Esophagus muscularis mucosa (tissue), 4 donors: ENCODE measurements around the gene BRINP1. TPM values are rescaled to one million over a fixed set of nuclear protein-coding genes. Genes with fewer than 3 reads are reported as not detected.

Experiments used
- DNase-seq: peaks from one replicate; pipeline ENCODE4 v3.0.0-alpha.2; 2017; ENCODE audit errors: extremely low spot score
- H3K27ac ChIP-seq, 4 donors: fragments of 200-600 bp; sonication (generic); replicated peaks in 1 of 4; 1 replicate in 3 of 4; 2 replicates in 1 of 4; pipeline ENCODE4 v1.5.1; 2016 to 2019; ENCODE audit warnings: mild to moderate bottlenecking in 1 of 4
- H3K27me3 ChIP-seq, 4 donors: fragments of 200-600 bp; sonication (generic); one replicate each; pipeline versions ENCODE4 v1.5.1 to v1.6.0; 2016 to 2019
- H3K36me3 ChIP-seq, 4 donors: fragments of 200-600 bp; sonication (generic); one replicate each; pipeline ENCODE4 v1.5.1; 2016 to 2019
- H3K4me1 ChIP-seq, 4 donors: fragments of 200-600 bp; sonication (generic); one replicate each; pipeline ENCODE4 v1.5.1; 2016 to 2019
- H3K4me3 ChIP-seq, 4 donors: fragments of 200-600 bp; sonication (generic); 1 replicate in 2 of 4; 2 replicates in 2 of 4; pipeline ENCODE4 v1.5.1; 2016 to 2019; ENCODE audit warnings: mild to moderate bottlenecking in 4 of 4, moderate library complexity in 1 of 4
- H3K9me3 ChIP-seq, 4 donors: fragments of 200-600 bp; sonication (generic); 1 replicate in 3 of 4; 2 replicates in 1 of 4; pipeline ENCODE4 v1.5.1; 2016 to 2019
- EP300 ChIP-seq: sonication (generic); formaldehyde crosslinking; IDR thresholded peaks from one replicate; pipeline ENCODE4 v1.6.1; 2017; ENCODE audit warnings: antibody characterized with exemption
- POLR2A ChIP-seq: fragments of 450-650 bp; IDR thresholded peaks from one replicate; pipeline ENCODE4 v1.6.1; 2017; ENCODE audit warnings: antibody characterized with exemption, moderate library complexity, mild to moderate bottlenecking, low read depth
- POLR2AphosphoS5 ChIP-seq, 2 donors: sonication (generic); formaldehyde crosslinking; IDR thresholded peaks; one replicate each; pipeline ENCODE4 v1.6.1; 2017; ENCODE audit warnings: antibody characterized with exemption in 2 of 2
- WGBS: methylation state at CpG from one replicate; pipeline ENCODE4 v1.1.5; 2018; 5-methylcytosine and 5-hydroxymethylcytosine counted together
- intact Hi-C: fragments of 100-400 bp; cut with DNase I; formaldehyde crosslinking; loops from one replicate; pipeline ENCODE4 v1.15.1; 2023
- total RNA-seq, 4 donors: library from RNA; depleted of rRNA; stranded (reverse); fragments of >200 nt; gene quantifications; one replicate each; pipeline versions ENCODE4 v1.1.0 to v1.2.1, GENCODE V29; 2016
- TF ChIP-seq, protein P1 (sequence below), 3 experiments: fragments of 200-600 bp in 2 of 3; fragments of 450-650 bp in 1 of 3; sonication (generic) in 2 of 3; IDR thresholded peaks; one replicate each; pipeline ENCODE4 v1.5.1; 2017 to 2019; ENCODE audit warnings: antibody characterized with exemption in 3 of 3, mild to moderate bottlenecking in 2 of 3, moderate library complexity in 1 of 3

BRINP1 gene
- total RNA-seq, 4 donors from 2014 or later = not detected

DNA sequence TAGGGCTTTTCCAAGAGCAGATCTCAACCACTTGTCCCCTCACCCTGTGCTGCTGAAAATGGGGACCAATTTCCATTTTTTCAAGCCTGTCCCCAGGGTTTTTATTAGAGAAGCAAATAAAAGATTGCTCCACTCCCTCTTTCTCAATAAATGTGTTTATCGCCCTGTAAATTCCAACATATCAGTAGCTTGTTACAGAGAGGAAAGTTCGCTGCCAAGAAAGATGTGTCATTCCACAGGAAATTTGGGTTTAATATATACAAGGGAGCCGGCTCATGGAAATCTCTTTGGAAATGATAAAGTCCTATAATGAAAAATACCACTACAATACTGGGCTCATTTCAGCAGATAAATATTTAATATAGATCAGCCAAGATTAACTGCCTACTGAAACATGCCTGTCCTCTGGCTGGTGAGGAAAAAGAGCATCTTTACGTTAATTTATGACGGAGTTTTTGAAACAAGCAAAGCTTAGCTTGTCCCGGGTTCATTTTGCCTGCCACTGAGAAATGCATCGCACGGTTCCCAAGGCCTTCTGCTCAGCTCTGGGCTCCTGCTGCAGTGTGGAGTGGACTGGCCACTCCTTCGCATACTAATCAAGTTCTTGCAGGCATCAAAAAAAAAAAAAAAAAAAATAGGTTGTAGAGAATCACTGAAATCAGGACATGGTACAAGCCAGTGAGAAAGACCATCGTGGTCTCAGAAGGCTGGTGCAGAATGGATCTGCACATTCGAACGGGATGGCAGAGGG, 84.5 kb downstream of the BRINP1 start:
- no peak for DNase-seq
- Histone ChIP-seq H3K4me3 (no peak overlapping the region), H3K27me3 (peaks cover 0 to 37% (median 0%) of the 10 kb centered on the region in 4 donors), H3K9me3 (no peaks in the 10 kb centered on the region), H3K27ac (no peak overlapping the region), H3K4me1 (peaks cover 0 to 6% (median 3%) of the 10 kb centered on the region in 4 donors), H3K36me3 (no peaks in the 10 kb centered on the region)
- TF ChIP-seq, protein P1, sequence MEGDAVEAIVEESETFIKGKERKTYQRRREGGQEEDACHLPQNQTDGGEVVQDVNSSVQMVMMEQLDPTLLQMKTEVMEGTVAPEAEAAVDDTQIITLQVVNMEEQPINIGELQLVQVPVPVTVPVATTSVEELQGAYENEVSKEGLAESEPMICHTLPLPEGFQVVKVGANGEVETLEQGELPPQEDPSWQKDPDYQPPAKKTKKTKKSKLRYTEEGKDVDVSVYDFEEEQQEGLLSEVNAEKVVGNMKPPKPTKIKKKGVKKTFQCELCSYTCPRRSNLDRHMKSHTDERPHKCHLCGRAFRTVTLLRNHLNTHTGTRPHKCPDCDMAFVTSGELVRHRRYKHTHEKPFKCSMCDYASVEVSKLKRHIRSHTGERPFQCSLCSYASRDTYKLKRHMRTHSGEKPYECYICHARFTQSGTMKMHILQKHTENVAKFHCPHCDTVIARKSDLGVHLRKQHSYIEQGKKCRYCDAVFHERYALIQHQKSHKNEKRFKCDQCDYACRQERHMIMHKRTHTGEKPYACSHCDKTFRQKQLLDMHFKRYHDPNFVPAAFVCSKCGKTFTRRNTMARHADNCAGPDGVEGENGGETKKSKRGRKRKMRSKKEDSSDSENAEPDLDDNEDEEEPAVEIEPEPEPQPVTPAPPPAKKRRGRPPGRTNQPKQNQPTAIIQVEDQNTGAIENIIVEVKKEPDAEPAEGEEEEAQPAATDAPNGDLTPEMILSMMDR (IDR thresholded peaks at IDR 0.05) = no peak
- TF ChIP-seq POLR2AphosphoS5 (IDR thresholded peaks at IDR 0.05) (no peak), EP300 (no peak), POLR2A (no peak)
- WGBS = 61% methylated on average over 12 of the region's 12 CpGs
- intact Hi-C loops = no loop called here

DNA sequence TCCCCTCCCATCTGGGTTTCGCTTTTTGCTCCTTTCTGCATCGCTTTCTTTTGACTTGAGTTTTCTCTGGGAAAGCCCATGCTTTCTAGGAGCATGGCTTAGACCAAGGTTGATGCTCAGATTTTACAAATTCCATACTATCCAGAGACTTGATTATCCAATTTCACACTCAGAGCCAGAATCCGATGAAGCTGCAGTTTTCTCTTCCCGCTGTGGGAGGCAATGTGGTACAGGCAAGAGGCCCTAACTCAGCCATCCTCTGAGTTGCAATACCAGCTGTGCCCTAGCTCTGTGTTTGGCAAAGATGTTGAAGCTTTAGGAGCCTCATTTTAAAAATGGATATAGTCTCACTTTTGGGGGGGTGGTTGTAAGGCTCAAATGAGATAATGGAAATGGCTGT, 85.1 kb downstream of the BRINP1 start:
- Histone ChIP-seq H3K4me1 (peaks cover 0 to 6% (median 3%) of the 10 kb centered on the region in 4 donors), H3K27me3 (peaks cover 0 to 37% (median 0%) of the 10 kb centered on the region in 4 donors), H3K36me3 (no peaks in the 10 kb centered on the region), H3K4me3 (no peak overlapping the region), H3K27ac (no peak overlapping the region), H3K9me3 (no peaks in the 10 kb centered on the region)
- 66% methylated on average over 4 of the region's 4 CpGs for WGBS
- DNase-seq = no peak
- intact Hi-C loops = no loop called here
- TF ChIP-seq POLR2AphosphoS5 (IDR thresholded peaks at IDR 0.05) (no peak), EP300 (no peak), POLR2A (no peak)
- TF ChIP-seq, protein P1 (IDR thresholded peaks at IDR 0.05) = no peak

DNA sequence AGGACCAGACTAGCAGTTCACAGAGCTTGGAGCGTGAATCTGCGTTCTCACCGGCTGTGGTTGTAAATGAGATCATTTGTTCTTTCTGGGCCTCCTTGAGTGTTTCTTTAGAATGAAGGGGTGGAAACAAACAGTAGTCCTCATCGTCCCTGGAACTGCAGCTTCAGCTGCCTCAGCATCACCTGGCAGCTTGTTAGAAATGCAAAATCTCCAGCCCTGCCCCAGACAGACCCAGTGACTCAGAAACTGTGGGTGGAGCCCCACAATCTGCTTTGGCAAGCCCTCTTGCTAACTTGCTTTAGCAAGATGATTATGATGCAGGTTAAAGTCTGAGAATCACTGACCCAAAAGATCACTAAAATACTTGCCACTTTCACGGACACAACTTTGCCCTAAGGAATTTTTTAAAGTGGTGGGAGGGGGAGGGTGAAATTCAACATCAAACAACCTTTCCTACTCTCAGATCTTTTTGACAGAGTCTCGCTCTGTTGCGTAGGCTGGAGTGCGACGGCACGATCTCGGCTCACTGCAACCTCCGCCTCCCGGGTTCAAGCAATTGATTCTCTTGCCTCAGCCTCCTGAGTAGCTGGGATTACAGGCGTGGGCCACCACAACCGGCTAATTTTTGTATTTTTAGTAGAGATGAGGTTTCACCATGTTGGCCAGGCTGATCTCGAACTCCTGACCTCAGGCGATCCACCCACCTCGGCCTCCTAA, 86.0 kb downstream of the BRINP1 start:
- TF ChIP-seq, protein P1 (IDR thresholded peaks at IDR 0.05) = no peak
- TF ChIP-seq POLR2AphosphoS5 (IDR thresholded peaks at IDR 0.05) = no peak
- TF ChIP-seq POLR2A = no peak
- no peak for TF ChIP-seq EP300
- 49% methylated on average over 17 of the region's 18 CpGs for WGBS
- Histone ChIP-seq H3K27ac (no peak overlapping the region), H3K36me3 (no peaks in the 10 kb centered on the region), H3K4me1 (peaks cover 0 to 6% (median 3%) of the 10 kb centered on the region in 4 donors), H3K4me3 (no peak overlapping the region), H3K27me3 (peaks cover 0 to 41% (median 0%) of the 10 kb centered on the region in 4 donors), H3K9me3 (no peaks in the 10 kb centered on the region)
- no peak for DNase-seq
- intact Hi-C loops = no loop called here

DNA sequence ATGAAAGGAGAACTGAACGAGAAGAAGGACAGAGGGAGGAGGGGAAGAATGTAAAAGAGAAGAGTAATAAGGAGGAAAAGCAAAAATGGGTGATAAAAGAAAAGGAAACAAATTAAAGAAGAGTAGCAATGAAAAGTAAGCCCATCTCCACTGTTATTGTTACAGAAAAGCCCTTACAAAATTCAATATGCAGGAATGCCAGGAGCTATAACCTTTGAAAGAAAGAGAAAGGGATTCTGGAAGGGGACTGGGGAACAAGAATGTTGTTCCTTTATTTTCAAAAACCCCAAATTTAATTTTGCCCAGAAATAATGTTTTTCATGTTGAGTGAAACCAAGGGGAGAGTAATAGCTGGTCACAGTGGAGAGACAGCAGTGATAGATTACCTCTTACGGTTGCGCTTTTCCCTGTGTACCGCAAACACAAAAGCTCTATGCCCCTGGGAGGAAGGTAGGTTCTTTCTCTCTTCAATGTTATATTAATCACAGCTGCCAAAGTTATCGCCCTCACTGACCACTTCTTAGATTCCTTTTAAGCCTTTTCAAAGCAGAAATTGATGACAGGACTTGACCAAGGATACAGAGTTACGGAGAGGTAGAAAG, 86.7 kb downstream of the BRINP1 start:
- H3K9me3 ChIP-seq = no peaks in the 10 kb centered on the region
- 25% methylated on average over 6 of the region's 6 CpGs for WGBS
- no peak for TF ChIP-seq POLR2A
- TF ChIP-seq EP300 = no peak
- TF ChIP-seq POLR2AphosphoS5 (IDR thresholded peaks at IDR 0.05) = no peak
- TF ChIP-seq, protein P1 (IDR thresholded peaks at IDR 0.05) = no peak
- H3K36me3 ChIP-seq = no peaks in the 10 kb centered on the region
- H3K27me3 ChIP-seq = peaks cover 0 to 44% (median 0%) of the 10 kb centered on the region in 4 donors
- H3K4me1 ChIP-seq = peaks cover 0 to 6% (median 3%) of the 10 kb centered on the region in 4 donors
- H3K4me3 ChIP-seq = no peak overlapping the region
- no peak overlapping the region for H3K27ac ChIP-seq
- intact Hi-C loops = no loop called here
- DNase-seq = no peak
